Progenitor cell of endocrine pancreas (in vitro differentiated cells): ENCODE data around the gene CEP164. TPM values are rescaled to one million over a fixed set of nuclear protein-coding genes. Genes with fewer than 3 reads are reported as not detected.

Experiments
- DNase-seq: peaks from one replicate; pipeline ENCODE4 v3.0.0; 2021; ENCODE audit warnings: low spot score; ENCODE audit not compliant: unreplicated experiment
- H3K27ac Mint-ChIP-seq: 2 replicates; pipeline ENCODE4 v1.8.0; 2021; ENCODE audit warnings: mild to moderate bottlenecking, moderate library complexity, mixed read lengths
- H3K27me3 Mint-ChIP-seq: 2 replicates; pipeline ENCODE4 v1.8.0; 2021; ENCODE audit warnings: mixed read lengths
- H3K36me3 Mint-ChIP-seq: 2 replicates; pipeline ENCODE4 v1.8.0; 2022; ENCODE audit warnings: mixed read lengths; ENCODE audit not compliant: insufficient read depth
- H3K4me1 Mint-ChIP-seq: 2 replicates; pipeline ENCODE4 v1.8.0; 2021; ENCODE audit warnings: low read depth, mixed read lengths
- H3K4me3 Mint-ChIP-seq: 2 replicates; pipeline ENCODE4 v1.8.0; 2021; ENCODE audit warnings: low read depth, mild to moderate bottlenecking, moderate library complexity, mixed read lengths
- H3K9me3 Mint-ChIP-seq: 2 replicates; pipeline ENCODE4 v1.8.0; 2021; ENCODE audit warnings: low read depth, mixed read lengths
- CTCF ChIP-seq: fragments of 200-600 bp; sonication (generic); IDR thresholded peaks from one replicate; pipeline ENCODE4 v1.5.0; 2021; ENCODE audit warnings: antibody characterized with exemption, mild to moderate bottlenecking; ENCODE audit not compliant: unreplicated experiment
- total RNA-seq: library from RNA; stranded (reverse); gene quantifications from 2 replicates; pipeline ENCODE4 v1.2.1, GENCODE V29; 2021

Gene CEP164
- total RNA-seq, 1 donor from 2014 or later = 66.8 TPM

- H3K9me3 Mint-ChIP-seq = no peaks in the 10 kb centered on the region
- peaks cover 13% of the 10 kb centered on the region for H3K36me3 Mint-ChIP-seq
- H3K27me3 Mint-ChIP-seq = peaks cover 4% of the 10 kb centered on the region
- no peak for DNase-seq
- no peaks in the 10 kb centered on the region for H3K4me1 Mint-ChIP-seq
- H3K27ac Mint-ChIP-seq = no peak overlapping the region
- H3K4me3 Mint-ChIP-seq = no peak overlapping the region
- TF ChIP-seq CTCF = no peak
Measured at GRCh38 chr11:117412653-117413275, 85.1 kb downstream of the CEP164 start.

- no peaks in the 10 kb centered on the region for H3K9me3 Mint-ChIP-seq
- H3K4me3 Mint-ChIP-seq = no peak overlapping the region
- DNase-seq = no peak
- no peak for TF ChIP-seq CTCF
- peaks cover under 1% of the 10 kb centered on the region for H3K4me1 Mint-ChIP-seq
- H3K36me3 Mint-ChIP-seq = peaks cover 9% of the 10 kb centered on the region
- no peak overlapping the region for H3K27ac Mint-ChIP-seq
- peaks cover 6% of the 10 kb centered on the region for H3K27me3 Mint-ChIP-seq
Measured at GRCh38 chr11:117413616-117414015, 86.0 kb downstream of the CEP164 start.

- peaks cover 6% of the 10 kb centered on the region for H3K27me3 Mint-ChIP-seq
- no peak overlapping the region for H3K27ac Mint-ChIP-seq
- H3K4me1 Mint-ChIP-seq = peaks cover 2% of the 10 kb centered on the region
- H3K9me3 Mint-ChIP-seq = no peaks in the 10 kb centered on the region
- no peak for TF ChIP-seq CTCF
- no peak overlapping the region for H3K4me3 Mint-ChIP-seq
- no peak for DNase-seq
- peaks cover 7% of the 10 kb centered on the region for H3K36me3 Mint-ChIP-seq
Measured at GRCh38 chr11:117414724-117415123, 87.1 kb downstream of the CEP164 start.

- H3K4me3 Mint-ChIP-seq = no peak overlapping the region
- H3K9me3 Mint-ChIP-seq = no peaks in the 10 kb centered on the region
- no peak for TF ChIP-seq CTCF
- no peak overlapping the region for H3K27ac Mint-ChIP-seq
- peaks cover 6% of the 10 kb centered on the region for H3K27me3 Mint-ChIP-seq
- DNase-seq = no peak
- H3K4me1 Mint-ChIP-seq = peaks cover 2% of the 10 kb centered on the region
- peaks cover 7% of the 10 kb centered on the region for H3K36me3 Mint-ChIP-seq
Measured at GRCh38 chr11:117415358-117415896, 87.8 kb downstream of the CEP164 start.

DNA sequence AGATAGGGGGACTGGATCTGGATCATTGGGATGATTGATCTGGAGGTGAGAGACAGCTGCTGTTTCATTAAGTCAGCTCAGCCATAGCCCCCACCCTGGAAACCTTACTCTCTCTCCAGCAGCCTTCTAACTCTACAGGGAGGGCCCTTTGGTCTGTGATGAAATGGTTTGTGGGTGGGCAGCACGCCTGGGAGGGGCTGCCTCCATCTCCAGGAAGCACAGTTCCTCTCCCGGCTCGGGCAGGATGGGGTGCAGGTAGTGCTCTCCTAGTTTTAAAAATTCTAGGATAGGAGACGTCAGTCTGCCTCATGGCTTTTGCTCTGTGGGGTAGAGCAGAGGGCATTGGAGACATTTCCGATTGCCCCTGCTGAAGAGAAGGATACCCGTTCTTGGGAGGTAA lies 89.7 kb downstream of the CEP164 start:
- Mint-ChIP-seq H3K4me1 (peaks cover 2% of the 10 kb centered on the region), H3K36me3 (peaks cover 5% of the 10 kb centered on the region), H3K9me3 (no peaks in the 10 kb centered on the region), H3K27me3 (peaks cover 10% of the 10 kb centered on the region), H3K4me3 (no peak overlapping the region), H3K27ac (no peak overlapping the region)
- TF ChIP-seq CTCF = no peak
- DNase-seq = no peak
